ENCODE data around the gene FAXDC2.

FAXDC2 gene

DNA sequence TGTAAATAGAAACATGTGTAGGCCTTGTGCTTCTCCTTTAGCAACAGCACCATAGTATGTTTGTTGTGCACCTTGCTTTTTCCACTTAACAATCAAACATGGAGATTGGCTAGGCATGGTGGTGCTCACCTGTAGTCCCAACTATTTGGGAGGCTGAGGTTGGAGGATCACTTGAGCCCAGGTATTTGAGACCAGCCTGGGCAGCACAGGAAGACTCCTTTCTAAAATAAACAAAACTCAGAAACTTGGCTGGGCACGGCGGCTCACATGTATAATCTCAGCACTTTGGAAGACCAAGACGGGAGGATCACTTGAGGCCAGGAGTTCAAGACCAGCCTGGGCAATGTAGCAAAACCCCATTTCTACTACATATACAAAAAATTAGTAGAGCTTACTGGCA lies 948 bp upstream of the FAXDC2 start:
- H3K36me3 ChIP-seq (ENCODE audit: control insufficient read depth in 4 of 4, insufficient read depth in 4 of 4, low read length in 3 of 4): no peaks in the 10 kb centered on the region
- H3K4me3 ChIP-seq (ENCODE audit: control insufficient read depth in 1 of 7, extremely low read depth in 1 of 7, insufficient read depth in 4 of 7, low read depth in 2 of 7, low read length in 6 of 7): peak overlapping the region in 1 of 7 experiments; percentile 68
- H3K27ac ChIP-seq (ENCODE audit: insufficient read depth in 1 of 2, low read depth in 1 of 2, low read length in 2 of 2, poor library complexity in 1 of 2, severe bottlenecking in 2 of 2): no peak overlapping the region
- no peaks in the 10 kb centered on the region for H3K27me3 ChIP-seq (replicated peaks in 2 of 5; ENCODE audit: control insufficient read depth in 4 of 5, insufficient read depth in 5 of 5, low read length in 4 of 5)
- POLR2A ChIA-PET: no interaction called here
- peaks cover 4 to 17% (median 14%) of the 10 kb centered on the region in 4 experiments for H3K4me1 ChIP-seq (ENCODE audit: control extremely low read depth in 1 of 4, control insufficient read depth in 4 of 4, insufficient read depth in 4 of 4, low read length in 3 of 4)
- H3K9me3 ChIP-seq (ENCODE audit: control extremely low read depth in 1 of 5, control insufficient read depth in 4 of 5, insufficient read depth in 2 of 5, low read depth in 1 of 5, low read length in 4 of 5): no peaks in the 10 kb centered on the region
- WGBS (ENCODE audit: insufficient coverage): no CpG with 5 or more reads among the region's 3 CpGs
- DNase-seq: no peak
- CTCF ChIA-PET: interaction anchor here (1.0 to 1.9 kb wide), 3 partner anchors 15 to 17 kb away, joined by 3 to 5 read pairs (median 3); no protein-coding TSS in a partner anchor

- no peaks in the 10 kb centered on the region for H3K27me3 ChIP-seq (replicated peaks in 2 of 5; ENCODE audit: control insufficient read depth in 4 of 5, insufficient read depth in 5 of 5, low read length in 4 of 5)
- POLR2A ChIA-PET: interaction anchor here (0.5 kb wide), 1 partner anchor 114 kb away, joined by 4 read pairs; no protein-coding TSS in a partner anchor
- CTCF ChIA-PET: interaction anchor here (1.1 to 1.9 kb wide), 4 partner anchors 9 to 96 kb away, joined by 3 to 5 read pairs (median 4); no protein-coding TSS in a partner anchor
- H3K4me3 ChIP-seq (ENCODE audit: control insufficient read depth in 1 of 7, extremely low read depth in 1 of 7, insufficient read depth in 4 of 7, low read depth in 2 of 7, low read length in 6 of 7): peak overlapping the region in 5 of 7 experiments; percentile 25 to 75 (median 63)
- peak overlapping the region in 1 of 2 experiments; percentile 37 for H3K27ac ChIP-seq (ENCODE audit: insufficient read depth in 1 of 2, low read depth in 1 of 2, low read length in 2 of 2, poor library complexity in 1 of 2, severe bottlenecking in 2 of 2)
- 83% methylated on average over 2 of the region's 2 CpGs for WGBS (ENCODE audit: insufficient coverage)
- no peaks in the 10 kb centered on the region for H3K36me3 ChIP-seq (ENCODE audit: control insufficient read depth in 4 of 4, insufficient read depth in 4 of 4, low read length in 3 of 4)
- H3K4me1 ChIP-seq (ENCODE audit: control extremely low read depth in 1 of 4, control insufficient read depth in 4 of 4, insufficient read depth in 4 of 4, low read length in 3 of 4): peaks cover 4 to 17% (median 14%) of the 10 kb centered on the region in 4 experiments
- no peaks in the 10 kb centered on the region for H3K9me3 ChIP-seq (ENCODE audit: control extremely low read depth in 1 of 5, control insufficient read depth in 4 of 5, insufficient read depth in 2 of 5, low read depth in 1 of 5, low read length in 4 of 5)
- DNase-seq: peak in 1 of 3 donors; percentile 16
Measured at GRCh38 chr5:154849791-154850201, 607 bp downstream of the FAXDC2 start.

DNA sequence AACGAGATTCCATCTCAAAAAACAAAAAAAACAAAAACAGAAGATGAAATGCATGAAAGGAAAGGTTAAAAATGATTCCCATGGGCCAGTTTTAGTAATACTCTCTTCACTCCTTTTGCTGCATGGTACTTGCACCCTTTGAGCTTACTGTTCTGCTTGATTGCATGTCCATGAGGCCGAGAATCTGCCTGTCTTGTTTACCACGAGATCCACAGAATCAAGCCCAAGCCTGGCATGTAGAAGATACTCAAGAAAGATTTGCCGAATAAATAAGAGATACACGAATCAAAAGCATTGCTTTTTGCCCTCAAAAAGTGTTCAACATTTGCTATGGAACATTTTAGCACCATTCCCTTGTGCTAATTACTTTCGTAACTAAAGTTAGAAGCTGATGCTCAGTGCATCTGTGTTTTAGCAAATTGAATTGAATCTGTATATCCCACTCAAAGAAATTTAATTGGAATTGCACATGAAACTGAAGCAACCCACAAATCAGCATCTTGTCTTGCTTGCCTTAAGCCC lies 1.1 kb downstream of the FAXDC2 start:
- Histone ChIP-seq H3K4me1 (ENCODE audit: control extremely low read depth in 1 of 4, control insufficient read depth in 4 of 4, insufficient read depth in 4 of 4, low read length in 3 of 4) (peaks cover 4 to 17% (median 14%) of the 10 kb centered on the region in 4 experiments), H3K9me3 (ENCODE audit: control extremely low read depth in 1 of 5, control insufficient read depth in 4 of 5, insufficient read depth in 2 of 5, low read depth in 1 of 5, low read length in 4 of 5) (no peaks in the 10 kb centered on the region), H3K36me3 (ENCODE audit: control insufficient read depth in 4 of 4, insufficient read depth in 4 of 4, low read length in 3 of 4) (no peaks in the 10 kb centered on the region), H3K27ac (ENCODE audit: insufficient read depth in 1 of 2, low read depth in 1 of 2, low read length in 2 of 2, poor library complexity in 1 of 2, severe bottlenecking in 2 of 2) (no peak overlapping the region), H3K4me3 (ENCODE audit: control insufficient read depth in 1 of 7, extremely low read depth in 1 of 7, insufficient read depth in 4 of 7, low read depth in 2 of 7, low read length in 6 of 7) (peak overlapping the region in 2 of 7 experiments; percentile 49 to 75), H3K27me3 (replicated peaks in 2 of 5; ENCODE audit: control insufficient read depth in 4 of 5, insufficient read depth in 5 of 5, low read length in 4 of 5) (no peaks in the 10 kb centered on the region)
- POLR2A ChIA-PET: no interaction called here
- no peak for DNase-seq
- 91% methylated on average over 6 of the region's 6 CpGs for WGBS (ENCODE audit: insufficient coverage)
- CTCF ChIA-PET: interaction anchor here (1.5 to 1.9 kb wide), 3 partner anchors 13 to 97 kb away, joined by 3 to 5 read pairs (median 4); no protein-coding TSS in a partner anchor

DNA sequence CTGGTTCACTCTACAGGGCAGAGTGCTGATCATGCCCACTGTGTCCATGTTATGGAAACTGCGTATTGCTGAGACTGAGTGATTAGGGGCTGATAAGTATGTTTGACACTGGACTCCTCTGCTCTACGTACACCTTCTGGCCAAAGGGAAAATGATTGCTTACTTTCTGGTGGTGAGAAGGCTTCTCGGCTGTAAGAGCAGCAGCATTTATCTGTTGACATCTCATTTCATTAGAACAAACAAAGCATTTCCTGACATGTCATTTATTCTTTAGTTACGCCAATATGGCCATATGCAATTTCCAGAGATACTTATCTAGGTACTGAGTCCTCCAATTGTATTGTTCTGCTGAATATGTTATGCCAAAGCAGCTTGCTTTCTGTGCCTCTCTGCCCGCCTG lies 5.6 kb downstream of the FAXDC2 start:
- Histone ChIP-seq H3K4me1 (ENCODE audit: control extremely low read depth in 1 of 4, control insufficient read depth in 4 of 4, insufficient read depth in 4 of 4, low read length in 3 of 4) (peaks cover 0 to 8% (median 3%) of the 10 kb centered on the region in 4 experiments), H3K9me3 (ENCODE audit: control extremely low read depth in 1 of 5, control insufficient read depth in 4 of 5, insufficient read depth in 2 of 5, low read depth in 1 of 5, low read length in 4 of 5) (no peaks in the 10 kb centered on the region), H3K27me3 (replicated peaks in 2 of 5; ENCODE audit: control insufficient read depth in 4 of 5, insufficient read depth in 5 of 5, low read length in 4 of 5) (no peaks in the 10 kb centered on the region), H3K27ac (ENCODE audit: insufficient read depth in 1 of 2, low read depth in 1 of 2, low read length in 2 of 2, poor library complexity in 1 of 2, severe bottlenecking in 2 of 2) (no peak overlapping the region), H3K4me3 (ENCODE audit: control insufficient read depth in 1 of 7, extremely low read depth in 1 of 7, insufficient read depth in 4 of 7, low read depth in 2 of 7, low read length in 6 of 7) (no peak overlapping the region), H3K36me3 (ENCODE audit: control insufficient read depth in 4 of 4, insufficient read depth in 4 of 4, low read length in 3 of 4) (no peaks in the 10 kb centered on the region)
- ChIA-PET POLR2A (no interaction called here), CTCF (interaction anchor here (0.6 to 1.6 kb wide), 2 partner anchors 9 to 10 kb away, joined by 4 to 7 read pairs; no protein-coding TSS in a partner anchor)
- DNase-seq: no peak
- 100% methylated on average over 2 of the region's 5 CpGs for WGBS (ENCODE audit: insufficient coverage)

DNA sequence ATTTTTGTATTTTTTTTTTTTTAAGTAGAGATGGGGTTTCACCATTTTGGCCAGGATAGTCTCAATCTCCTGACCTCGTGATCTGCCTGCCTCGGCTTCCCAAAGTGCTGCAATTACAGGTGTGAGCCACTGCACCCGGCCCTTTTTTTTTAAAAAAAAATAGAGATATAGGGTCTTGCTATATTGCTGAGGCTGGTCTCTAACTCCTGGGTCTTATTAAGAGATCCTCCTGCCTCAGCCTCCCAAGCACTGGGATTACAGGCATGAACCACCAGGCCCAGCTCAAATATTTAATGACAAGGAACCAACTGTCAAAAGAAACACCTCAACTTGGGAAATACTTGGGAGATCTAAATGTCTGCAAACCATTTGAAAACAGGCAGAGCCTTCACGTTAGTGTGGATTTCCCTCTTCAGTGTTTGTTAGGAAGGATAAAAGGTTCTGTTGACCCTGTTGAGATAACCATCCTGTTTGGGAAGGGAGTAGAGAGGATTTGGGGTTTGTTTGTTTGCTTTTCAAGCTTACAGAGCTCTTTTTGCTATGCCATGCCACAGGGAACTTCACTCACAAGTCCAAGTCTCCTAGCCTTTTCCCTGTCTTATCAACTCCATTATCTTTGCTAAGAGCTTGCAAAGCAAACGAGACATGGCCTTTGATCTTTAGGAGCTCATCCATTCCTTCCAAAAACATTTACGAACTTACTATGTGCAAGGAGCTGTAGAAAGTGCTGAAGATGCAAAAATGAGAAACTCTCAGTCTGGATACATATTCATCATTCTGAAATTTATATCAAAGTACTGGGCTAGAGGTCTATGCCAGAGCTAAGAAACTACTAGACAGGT lies 7.5 kb downstream of the FAXDC2 start:
- WGBS (ENCODE audit: insufficient coverage): 100% methylated on average over 1 of the region's 6 CpGs
- no peaks in the 10 kb centered on the region for H3K27me3 ChIP-seq (replicated peaks in 2 of 5; ENCODE audit: control insufficient read depth in 4 of 5, insufficient read depth in 5 of 5, low read length in 4 of 5)
- H3K27ac ChIP-seq (ENCODE audit: insufficient read depth in 1 of 2, low read depth in 1 of 2, low read length in 2 of 2, poor library complexity in 1 of 2, severe bottlenecking in 2 of 2): no peak overlapping the region
- POLR2A ChIA-PET: no interaction called here
- H3K4me1 ChIP-seq (ENCODE audit: control extremely low read depth in 1 of 4, control insufficient read depth in 4 of 4, insufficient read depth in 4 of 4, low read length in 3 of 4): peaks cover 0 to 8% (median 2%) of the 10 kb centered on the region in 4 experiments
- no peak for DNase-seq
- no peaks in the 10 kb centered on the region for H3K9me3 ChIP-seq (ENCODE audit: control extremely low read depth in 1 of 5, control insufficient read depth in 4 of 5, insufficient read depth in 2 of 5, low read depth in 1 of 5, low read length in 4 of 5)
- H3K4me3 ChIP-seq (ENCODE audit: control insufficient read depth in 1 of 7, extremely low read depth in 1 of 7, insufficient read depth in 4 of 7, low read depth in 2 of 7, low read length in 6 of 7): no peak overlapping the region
- CTCF ChIA-PET: interaction anchor here (0.9 to 1.1 kb wide), 2 partner anchors 8 to 14 kb away, joined by 3 read pairs; no protein-coding TSS in a partner anchor
- H3K36me3 ChIP-seq (ENCODE audit: control insufficient read depth in 4 of 4, insufficient read depth in 4 of 4, low read length in 3 of 4): peaks cover 0 to 2% (median under 1%) of the 10 kb centered on the region in 4 experiments

DNA sequence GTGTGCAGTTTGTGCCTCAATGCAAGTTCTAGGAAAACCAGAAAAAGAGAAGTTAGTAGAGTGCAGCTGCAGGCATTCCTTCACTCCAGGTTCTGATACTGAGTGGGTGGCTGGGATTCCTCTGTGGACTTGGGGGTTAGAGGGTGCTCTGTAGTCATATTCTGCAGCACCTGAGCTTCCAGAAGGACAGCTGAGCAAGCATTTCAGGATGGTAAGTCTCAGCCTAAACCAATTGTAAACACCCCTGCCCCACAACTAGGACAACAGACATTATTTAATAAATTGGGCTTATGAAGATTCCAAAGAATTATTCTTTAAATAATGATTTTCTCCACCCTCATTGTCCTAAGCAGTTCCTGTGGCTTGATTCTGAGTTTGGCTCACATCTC lies 9.1 kb downstream of the FAXDC2 start:
- peaks cover 0 to 8% (median 2%) of the 10 kb centered on the region in 4 experiments for H3K4me1 ChIP-seq (ENCODE audit: control extremely low read depth in 1 of 4, control insufficient read depth in 4 of 4, insufficient read depth in 4 of 4, low read length in 3 of 4)
- ChIA-PET CTCF (interaction anchor here (1.4 to 2.1 kb wide), 2 partner anchors 9 to 22 kb away, joined by 4 read pairs; partner anchors contain the start of gene FAXDC2), POLR2A (no interaction called here)

More for the DNA sequence above, 9.1 kb downstream of the FAXDC2 start:
- H3K9me3 ChIP-seq (ENCODE audit: control extremely low read depth in 1 of 5, control insufficient read depth in 4 of 5, insufficient read depth in 2 of 5, low read depth in 1 of 5, low read length in 4 of 5): no peaks in the 10 kb centered on the region
- no peak for DNase-seq
- H3K27ac ChIP-seq (ENCODE audit: insufficient read depth in 1 of 2, low read depth in 1 of 2, low read length in 2 of 2, poor library complexity in 1 of 2, severe bottlenecking in 2 of 2): no peak overlapping the region
- no peaks in the 10 kb centered on the region for H3K27me3 ChIP-seq (replicated peaks in 2 of 5; ENCODE audit: control insufficient read depth in 4 of 5, insufficient read depth in 5 of 5, low read length in 4 of 5)
- peaks cover 0 to 7% (median 3%) of the 10 kb centered on the region in 4 experiments for H3K36me3 ChIP-seq (ENCODE audit: control insufficient read depth in 4 of 4, insufficient read depth in 4 of 4, low read length in 3 of 4)
- H3K4me3 ChIP-seq (ENCODE audit: control insufficient read depth in 1 of 7, extremely low read depth in 1 of 7, insufficient read depth in 4 of 7, low read depth in 2 of 7, low read length in 6 of 7): no peak overlapping the region
